ENCODE results near the gene CPED1.

GRCh38 chr7:121219026-121219425 lies 230.5 kb downstream of the CPED1 start:
- TF ChIP-seq EP300 (IDR thresholded peaks at IDR 0.05) (no peak), CTCF (IDR thresholded peaks at IDR 0.05) (no peak)
